ENCODE measurements around the gene MAD1L1.

Gene MAD1L1

GRCh38 chr7:2082139-2082998, 150.4 kb downstream of the MAD1L1 start:
- CTCF ChIA-PET: no interaction called here
- H3K27ac Mint-ChIP-seq: no peak overlapping the region
- H3K4me1 Mint-ChIP-seq: peaks cover 32% of the 10 kb centered on the region
- H3K27me3 Mint-ChIP-seq: no peaks in the 10 kb centered on the region
- H3K4me3 Mint-ChIP-seq: no peak overlapping the region
- peaks cover 5% of the 10 kb centered on the region for H3K36me3 Mint-ChIP-seq
- no peaks in the 10 kb centered on the region for H3K9me3 Mint-ChIP-seq
- no peak for DNase-seq

GRCh38 chr7:2081526-2082135, 151.1 kb downstream of the MAD1L1 start:
- Mint-ChIP-seq H3K27ac (no peak overlapping the region), H3K27me3 (no peaks in the 10 kb centered on the region)
- CTCF ChIA-PET: no interaction called here

GRCh38 chr7:2080477-2080876, 152.3 kb downstream of the MAD1L1 start:
- CTCF ChIA-PET: no interaction called here
- Mint-ChIP-seq H3K9me3 (no peaks in the 10 kb centered on the region), H3K4me1 (peaks cover 28% of the 10 kb centered on the region), H3K27me3 (no peaks in the 10 kb centered on the region), H3K36me3 (peaks cover 5% of the 10 kb centered on the region), H3K4me3 (no peak overlapping the region), H3K27ac (no peak overlapping the region)
- DNase-seq: no peak

More at GRCh38 chr7:2081526-2082135, 151.1 kb downstream of the MAD1L1 start:
- Mint-ChIP-seq H3K36me3 (peaks cover 5% of the 10 kb centered on the region), H3K4me3 (no peak overlapping the region), H3K4me1 (peaks cover 28% of the 10 kb centered on the region), H3K9me3 (no peaks in the 10 kb centered on the region)
- no peak for DNase-seq

- CTCF ChIA-PET: no interaction called here
- Mint-ChIP-seq H3K27ac (no peak overlapping the region), H3K27me3 (no peaks in the 10 kb centered on the region), H3K4me3 (no peak overlapping the region), H3K36me3 (peaks cover 5% of the 10 kb centered on the region), H3K4me1 (peaks cover 24% of the 10 kb centered on the region), H3K9me3 (no peaks in the 10 kb centered on the region)
- DNase-seq: no peak
Measured at GRCh38 chr7:2080060-2080387, 152.7 kb downstream of the MAD1L1 start.

- H3K27ac Mint-ChIP-seq: no peak overlapping the region
- CTCF ChIA-PET: no interaction called here
- H3K36me3 Mint-ChIP-seq: peaks cover 3% of the 10 kb centered on the region
- no peak for DNase-seq
- no peaks in the 10 kb centered on the region for H3K27me3 Mint-ChIP-seq
- H3K4me3 Mint-ChIP-seq: no peak overlapping the region
- H3K9me3 Mint-ChIP-seq: no peaks in the 10 kb centered on the region
- peaks cover 19% of the 10 kb centered on the region for H3K4me1 Mint-ChIP-seq
Measured at GRCh38 chr7:2079332-2080059, 153.2 kb downstream of the MAD1L1 start.

- no peak overlapping the region for H3K27ac Mint-ChIP-seq
Measured at GRCh38 chr7:2078899-2079298, 153.8 kb downstream of the MAD1L1 start.

GRCh38 chr7:2076649-2077064, 156.1 kb downstream of the MAD1L1 start:
- CTCF ChIA-PET: no interaction called here
- Mint-ChIP-seq H3K9me3 (no peaks in the 10 kb centered on the region), H3K36me3 (no peaks in the 10 kb centered on the region), H3K4me1 (peaks cover 6% of the 10 kb centered on the region), H3K27me3 (no peaks in the 10 kb centered on the region), H3K27ac (no peak overlapping the region), H3K4me3 (no peak overlapping the region)
- DNase-seq: no peak

More at GRCh38 chr7:2078899-2079298, 153.8 kb downstream of the MAD1L1 start:
- peaks cover 13% of the 10 kb centered on the region for H3K4me1 Mint-ChIP-seq
- CTCF ChIA-PET: no interaction called here
- H3K36me3 Mint-ChIP-seq: no peaks in the 10 kb centered on the region
- no peak for DNase-seq
- H3K27me3 Mint-ChIP-seq: no peaks in the 10 kb centered on the region
- H3K4me3 Mint-ChIP-seq: no peak overlapping the region
- H3K9me3 Mint-ChIP-seq: no peaks in the 10 kb centered on the region

- H3K9me3 Mint-ChIP-seq: no peaks in the 10 kb centered on the region
- H3K27ac Mint-ChIP-seq: no peak overlapping the region
- no peaks in the 10 kb centered on the region for H3K27me3 Mint-ChIP-seq
- DNase-seq: no peak
- CTCF ChIA-PET: no interaction called here
- H3K4me3 Mint-ChIP-seq: no peak overlapping the region
- no peaks in the 10 kb centered on the region for H3K36me3 Mint-ChIP-seq
- peaks cover 6% of the 10 kb centered on the region for H3K4me1 Mint-ChIP-seq
Measured at GRCh38 chr7:2075811-2076210, 156.9 kb downstream of the MAD1L1 start.

- H3K4me3 Mint-ChIP-seq: no peak overlapping the region
- CTCF ChIA-PET: no interaction called here
- H3K4me1 Mint-ChIP-seq: peaks cover 4% of the 10 kb centered on the region
- H3K36me3 Mint-ChIP-seq: no peaks in the 10 kb centered on the region
- H3K9me3 Mint-ChIP-seq: no peaks in the 10 kb centered on the region
- DNase-seq: no peak
- H3K27ac Mint-ChIP-seq: no peak overlapping the region
- H3K27me3 Mint-ChIP-seq: peaks cover 3% of the 10 kb centered on the region
Measured at GRCh38 chr7:2074691-2075090, 158.1 kb downstream of the MAD1L1 start.

GRCh38 chr7:2072798-2073197, 159.9 kb downstream of the MAD1L1 start:
- Mint-ChIP-seq H3K9me3 (no peaks in the 10 kb centered on the region), H3K36me3 (no peaks in the 10 kb centered on the region), H3K4me3 (no peak overlapping the region), H3K27me3 (peaks cover 3% of the 10 kb centered on the region), H3K4me1 (no peaks in the 10 kb centered on the region), H3K27ac (no peak overlapping the region)
- CTCF ChIA-PET: interaction anchor here (0.5 kb wide), 1 partner anchor 252 kb away, joined by 4 read pairs; no protein-coding TSS in a partner anchor
- DNase-seq: no peak

GRCh38 chr7:2072042-2072441, 160.7 kb downstream of the MAD1L1 start:
- no peak overlapping the region for H3K4me3 Mint-ChIP-seq
- no peak for DNase-seq
- no peak overlapping the region for H3K27ac Mint-ChIP-seq
- CTCF ChIA-PET: no interaction called here
- H3K9me3 Mint-ChIP-seq: no peaks in the 10 kb centered on the region
- no peaks in the 10 kb centered on the region for H3K4me1 Mint-ChIP-seq
- H3K27me3 Mint-ChIP-seq: peaks cover 3% of the 10 kb centered on the region
- no peaks in the 10 kb centered on the region for H3K36me3 Mint-ChIP-seq

- no peak overlapping the region for H3K27ac Mint-ChIP-seq
- DNase-seq: no peak
- peaks cover 3% of the 10 kb centered on the region for H3K27me3 Mint-ChIP-seq
- no peaks in the 10 kb centered on the region for H3K36me3 Mint-ChIP-seq
- no peaks in the 10 kb centered on the region for H3K9me3 Mint-ChIP-seq
- peaks cover 5% of the 10 kb centered on the region for H3K4me1 Mint-ChIP-seq
- CTCF ChIA-PET: interaction anchor here (0.9 kb wide), 1 partner anchor 276 kb away, joined by 3 read pairs; no protein-coding TSS in a partner anchor
- no peak overlapping the region for H3K4me3 Mint-ChIP-seq
Measured at GRCh38 chr7:2071133-2071832, 161.5 kb downstream of the MAD1L1 start.

- H3K27ac Mint-ChIP-seq: no peak overlapping the region
- peaks cover 3% of the 10 kb centered on the region for H3K27me3 Mint-ChIP-seq
- DNase-seq: no peak
- peaks cover 9% of the 10 kb centered on the region for H3K4me1 Mint-ChIP-seq
- CTCF ChIA-PET: interaction anchor here (0.9 to 1.2 kb wide), 2 partner anchors 277 to 381 kb away, joined by 3 read pairs; no protein-coding TSS in a partner anchor
- H3K9me3 Mint-ChIP-seq: no peaks in the 10 kb centered on the region
- H3K4me3 Mint-ChIP-seq: no peak overlapping the region
- no peaks in the 10 kb centered on the region for H3K36me3 Mint-ChIP-seq
Measured at GRCh38 chr7:2070151-2070763, 162.5 kb downstream of the MAD1L1 start.

GRCh38 chr7:2069472-2069860, 163.3 kb downstream of the MAD1L1 start:
- peaks cover 9% of the 10 kb centered on the region for H3K4me1 Mint-ChIP-seq
- H3K36me3 Mint-ChIP-seq: no peaks in the 10 kb centered on the region
- H3K4me3 Mint-ChIP-seq: no peak overlapping the region
- CTCF ChIA-PET: interaction anchor here (1.2 kb wide), 1 partner anchor 382 kb away, joined by 3 read pairs; no protein-coding TSS in a partner anchor
- H3K27me3 Mint-ChIP-seq: peaks cover 3% of the 10 kb centered on the region
- H3K9me3 Mint-ChIP-seq: no peaks in the 10 kb centered on the region
- no peak for DNase-seq
- no peak overlapping the region for H3K27ac Mint-ChIP-seq
